ENCODE results near the gene BLM. TPM values are rescaled to one million over a fixed set of nuclear protein-coding genes. Genes with fewer than 3 reads are reported as not detected.

BLM gene
- total RNA-seq, 1 donor from 2014 or later = 21.5 TPM

DNA sequence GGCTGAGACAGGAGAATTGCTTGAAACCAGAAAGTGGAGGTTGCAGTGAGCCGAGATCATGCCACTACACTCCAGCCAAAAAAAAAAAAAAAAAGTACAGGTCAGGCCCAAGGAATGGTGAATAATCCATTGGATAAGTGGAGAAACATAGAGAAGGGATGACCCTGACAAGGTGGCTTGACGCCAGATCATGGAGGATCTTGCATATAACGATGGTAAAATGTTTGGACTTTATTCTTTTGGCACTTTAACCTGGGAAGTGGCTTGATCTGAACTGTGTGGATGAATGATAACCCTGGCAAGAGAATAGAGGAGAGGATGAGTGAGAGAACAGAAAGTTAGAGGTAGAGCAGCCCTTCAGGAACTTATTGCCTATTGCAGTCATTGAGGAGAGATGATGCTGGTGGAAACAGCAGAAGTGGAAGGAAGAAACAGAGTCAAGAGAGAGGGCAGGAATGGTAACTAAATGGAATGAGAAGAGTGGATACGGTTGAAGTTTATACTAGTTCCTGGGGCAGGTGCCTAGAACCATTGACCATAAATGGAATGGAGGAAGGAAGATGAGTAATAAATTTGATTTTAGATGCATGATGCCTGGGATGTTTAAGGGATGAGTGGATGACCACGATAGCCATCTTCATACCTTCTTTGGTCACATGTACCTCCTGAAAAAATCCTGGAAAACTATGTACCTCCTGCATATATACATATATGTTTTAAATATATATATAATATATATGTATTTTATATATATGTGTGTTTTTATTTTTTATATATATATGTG, 57.8 kb downstream of the BLM start:
- Mint-ChIP-seq H3K9me3 (no peaks in the 10 kb centered on the region), H3K27me3 (no peaks in the 10 kb centered on the region), H3K36me3 (peaks cover 24% of the 10 kb centered on the region), H3K27ac (no peak overlapping the region), H3K4me1 (ENCODE audit: unreplicated experiment) (no peaks in the 10 kb centered on the region), H3K4me3 (no peak overlapping the region)
- TF ChIP-seq, protein P1, sequence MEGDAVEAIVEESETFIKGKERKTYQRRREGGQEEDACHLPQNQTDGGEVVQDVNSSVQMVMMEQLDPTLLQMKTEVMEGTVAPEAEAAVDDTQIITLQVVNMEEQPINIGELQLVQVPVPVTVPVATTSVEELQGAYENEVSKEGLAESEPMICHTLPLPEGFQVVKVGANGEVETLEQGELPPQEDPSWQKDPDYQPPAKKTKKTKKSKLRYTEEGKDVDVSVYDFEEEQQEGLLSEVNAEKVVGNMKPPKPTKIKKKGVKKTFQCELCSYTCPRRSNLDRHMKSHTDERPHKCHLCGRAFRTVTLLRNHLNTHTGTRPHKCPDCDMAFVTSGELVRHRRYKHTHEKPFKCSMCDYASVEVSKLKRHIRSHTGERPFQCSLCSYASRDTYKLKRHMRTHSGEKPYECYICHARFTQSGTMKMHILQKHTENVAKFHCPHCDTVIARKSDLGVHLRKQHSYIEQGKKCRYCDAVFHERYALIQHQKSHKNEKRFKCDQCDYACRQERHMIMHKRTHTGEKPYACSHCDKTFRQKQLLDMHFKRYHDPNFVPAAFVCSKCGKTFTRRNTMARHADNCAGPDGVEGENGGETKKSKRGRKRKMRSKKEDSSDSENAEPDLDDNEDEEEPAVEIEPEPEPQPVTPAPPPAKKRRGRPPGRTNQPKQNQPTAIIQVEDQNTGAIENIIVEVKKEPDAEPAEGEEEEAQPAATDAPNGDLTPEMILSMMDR (conservative IDR thresholded peaks at IDR 0.05) = no peak
- no peak for DNase-seq (ENCODE audit: extremely low spot score, unreplicated experiment)

DNA sequence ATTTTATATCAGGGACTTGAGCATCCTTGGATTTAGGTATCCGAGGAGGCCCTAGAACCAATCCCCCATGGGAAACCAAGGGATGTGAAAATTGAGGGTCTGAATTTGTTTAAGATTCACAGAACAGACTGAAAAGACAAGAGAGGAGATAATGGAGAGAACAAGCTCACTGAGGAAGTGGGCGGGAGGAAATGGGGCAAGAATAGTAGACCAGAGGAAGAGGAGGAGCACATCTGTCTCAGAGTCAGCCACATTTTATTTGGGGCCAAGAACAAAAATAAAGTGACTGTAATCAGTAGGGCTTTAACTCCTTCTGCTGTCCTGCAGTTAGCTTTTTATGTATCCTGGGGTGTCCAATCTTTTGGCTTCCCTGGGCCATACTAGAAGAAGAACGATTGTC, 63.8 kb downstream of the BLM start:
- Mint-ChIP-seq H3K36me3 (peaks cover 9% of the 10 kb centered on the region), H3K4me3 (no peak overlapping the region), H3K4me1 (ENCODE audit: unreplicated experiment) (no peaks in the 10 kb centered on the region), H3K27ac (no peak overlapping the region), H3K27me3 (no peaks in the 10 kb centered on the region), H3K9me3 (no peaks in the 10 kb centered on the region)
- DNase-seq (ENCODE audit: extremely low spot score, unreplicated experiment) = no peak
- TF ChIP-seq, protein P1 (conservative IDR thresholded peaks at IDR 0.05) = no peak

DNA sequence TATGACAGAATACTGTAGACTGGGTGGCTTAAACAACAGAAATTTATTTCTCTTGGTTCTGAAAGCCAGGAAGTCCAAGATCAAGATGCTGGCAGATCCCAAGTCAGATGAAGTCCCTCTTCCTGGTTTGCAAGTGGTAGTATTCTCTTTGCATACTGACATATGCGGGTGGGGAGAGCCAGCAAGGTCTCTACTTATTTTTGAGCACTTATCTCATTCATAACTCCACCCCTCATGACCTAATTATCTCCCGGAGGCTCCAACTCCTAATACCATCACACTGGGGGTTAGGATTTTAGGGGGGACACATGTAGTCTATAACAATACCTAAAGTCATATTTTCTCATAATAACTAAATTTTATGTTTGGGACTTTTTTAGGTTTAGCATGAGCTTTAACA, 65.3 kb downstream of the BLM start:
- Mint-ChIP-seq H3K27ac (no peak overlapping the region), H3K4me1 (ENCODE audit: unreplicated experiment) (no peaks in the 10 kb centered on the region), H3K36me3 (peaks cover 9% of the 10 kb centered on the region), H3K27me3 (no peaks in the 10 kb centered on the region), H3K9me3 (no peaks in the 10 kb centered on the region), H3K4me3 (no peak overlapping the region)
- DNase-seq (ENCODE audit: extremely low spot score, unreplicated experiment) = no peak
- TF ChIP-seq, protein P1 (conservative IDR thresholded peaks at IDR 0.05) = no peak

DNA sequence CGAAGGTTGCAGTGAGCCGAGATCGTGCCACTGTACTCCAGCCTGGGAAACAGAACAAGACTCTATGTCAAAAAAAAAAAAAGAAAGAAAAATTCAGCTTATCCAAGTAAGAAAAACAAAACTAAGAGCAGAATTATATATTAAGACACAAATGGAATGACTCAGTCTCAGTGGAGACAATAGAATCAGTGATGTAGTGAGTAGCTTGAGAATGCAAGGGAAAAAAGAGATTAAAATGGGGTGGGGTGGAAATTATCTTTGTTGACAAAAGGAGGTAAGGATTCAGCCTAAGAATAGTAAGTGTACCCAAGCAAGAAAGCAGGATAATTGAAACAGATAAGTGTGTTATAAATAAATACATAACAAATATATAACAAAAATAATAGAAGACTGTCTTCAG, 70.7 kb downstream of the BLM start:
- Mint-ChIP-seq H3K4me3 (no peak overlapping the region), H3K27me3 (no peaks in the 10 kb centered on the region), H3K27ac (no peak overlapping the region), H3K9me3 (no peaks in the 10 kb centered on the region), H3K36me3 (no peaks in the 10 kb centered on the region), H3K4me1 (ENCODE audit: unreplicated experiment) (peaks cover 6% of the 10 kb centered on the region)
- TF ChIP-seq, protein P1 (conservative IDR thresholded peaks at IDR 0.05) = no peak
- no peak for DNase-seq (ENCODE audit: extremely low spot score, unreplicated experiment)

DNA sequence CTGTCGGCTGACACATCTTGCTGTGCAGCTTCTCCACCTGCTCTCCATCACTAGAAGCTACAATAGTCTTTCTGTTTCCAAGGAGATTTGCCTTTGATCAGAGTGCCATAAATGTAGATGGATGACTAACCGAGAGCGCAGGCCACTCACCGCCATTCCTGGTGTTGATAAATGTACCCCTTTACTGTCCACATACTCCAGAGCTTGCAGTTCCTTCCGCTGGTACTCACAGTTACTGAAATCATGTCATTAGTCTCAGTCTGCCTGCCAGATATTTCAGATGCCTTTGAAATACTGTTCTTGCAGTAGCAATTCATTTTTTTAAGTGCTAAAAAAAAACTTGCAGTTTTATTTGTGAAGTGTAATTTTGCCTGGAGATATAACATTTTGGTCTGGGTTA, 72.3 kb downstream of the BLM start:
- no peaks in the 10 kb centered on the region for H3K9me3 Mint-ChIP-seq
- H3K4me3 Mint-ChIP-seq = no peak overlapping the region
- no peak overlapping the region for H3K27ac Mint-ChIP-seq

More for the DNA sequence above, 72.3 kb downstream of the BLM start:
- Mint-ChIP-seq H3K4me1 (ENCODE audit: unreplicated experiment) (peaks cover 6% of the 10 kb centered on the region), H3K36me3 (peaks cover 4% of the 10 kb centered on the region), H3K27me3 (no peaks in the 10 kb centered on the region)
- DNase-seq (ENCODE audit: extremely low spot score, unreplicated experiment) = no peak
- TF ChIP-seq, protein P1 (conservative IDR thresholded peaks at IDR 0.05) = no peak
